ENCODE data around the gene ALS2.

DNA sequence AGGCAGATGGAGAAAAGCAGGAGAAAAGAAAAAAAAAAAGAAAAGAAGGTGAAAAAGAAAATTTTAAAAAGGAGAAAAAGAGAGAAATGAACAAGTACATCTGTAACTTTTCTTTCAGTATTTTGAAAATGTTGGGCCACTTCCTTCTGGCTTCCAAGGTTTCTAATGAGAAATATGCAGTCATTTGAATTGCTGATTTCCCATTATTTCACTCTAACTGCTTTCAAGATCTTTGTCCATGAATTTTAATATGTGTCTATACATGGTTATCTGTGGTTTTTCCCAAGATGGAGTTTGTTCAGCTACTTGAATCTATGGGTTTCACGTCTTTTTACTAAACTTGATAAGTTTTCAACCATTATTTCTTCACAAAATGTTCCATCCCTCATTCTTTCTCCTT lies 68.0 kb downstream of the ALS2 start:
- TF ChIP-seq RAD21 (IDR thresholded peaks at IDR 0.05) (no peak), REST (IDR thresholded peaks at IDR 0.05) (no peak), RXRA (IDR thresholded peaks at IDR 0.05) (no peak), CTCF (IDR thresholded peaks at IDR 0.05; ENCODE audit: low read depth, low read length, missing input control) (no peak), MAX (IDR thresholded peaks at IDR 0.05) (no peak), GABPA (IDR thresholded peaks at IDR 0.05 in 1 of 2, conservative IDR thresholded peaks at IDR 0.05 in 1 of 2) (no peak), YY1 (IDR thresholded peaks at IDR 0.05) (no peak), EGR1 (IDR thresholded peaks at IDR 0.05; ENCODE audit: low read depth in 2 of 2) (no peak), FOXA1 (IDR thresholded peaks at IDR 0.05) (no peak), TAF1 (conservative IDR thresholded peaks at IDR 0.05) (no peak)
- TF ChIP-seq, protein P1, sequence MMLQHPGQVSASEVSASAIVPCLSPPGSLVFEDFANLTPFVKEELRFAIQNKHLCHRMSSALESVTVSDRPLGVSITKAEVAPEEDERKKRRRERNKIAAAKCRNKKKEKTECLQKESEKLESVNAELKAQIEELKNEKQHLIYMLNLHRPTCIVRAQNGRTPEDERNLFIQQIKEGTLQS (IDR thresholded peaks at IDR 0.05) = no peak
